ES-I3 (cell line): Measurements from ENCODE around the gene FAM13A.
"Not testable (repeated sequence)": the region's sequence is repeated elsewhere in the genome, so short reads cannot be mapped to it uniquely, and the experiment has no call there.

ENCODE experiments used
- H3K36me3 ChIP-seq: 2 replicates; pipeline ENCODE4 v1.6.1; 2013; ENCODE audit warnings: mild to moderate bottlenecking, low read length, control low read depth, moderate library complexity; ENCODE audit not compliant: insufficient read depth
- H3K4me1 ChIP-seq: 2 replicates; pipeline ENCODE4 v1.6.1; 2013; ENCODE audit warnings: mild to moderate bottlenecking, control low read depth, low read length; ENCODE audit not compliant: insufficient read depth
- H3K9ac ChIP-seq: 2 replicates; pipeline ENCODE4 v1.6.1; 2013; ENCODE audit warnings: low read depth, mild to moderate bottlenecking, low read length, moderate library complexity
- H3K9me3 ChIP-seq: 2 replicates; pipeline ENCODE4 v1.6.1; 2013; ENCODE audit warnings: mild to moderate bottlenecking, low read length, moderate library complexity; ENCODE audit not compliant: control insufficient read depth, insufficient read depth

The FAM13A gene

GRCh38 chr4:88949605-88950004 is 107.4 kb downstream of the FAM13A start:
- no peaks in the 10 kb centered on the region for H3K4me1 ChIP-seq
- H3K36me3 ChIP-seq: no peaks in the 10 kb centered on the region
- H3K9me3 ChIP-seq: no peaks in the 10 kb centered on the region; the same call in 1 of the 2 replicates
- no peak overlapping the region for H3K9ac ChIP-seq

GRCh38 chr4:88940506-88940905 is 116.5 kb downstream of the FAM13A start:
- Histone ChIP-seq H3K9ac (no peak overlapping the region), H3K9me3 (no peaks in the 10 kb centered on the region), H3K4me1 (no peaks in the 10 kb centered on the region; the same call in 1 of the 2 replicates), H3K36me3 (no peaks in the 10 kb centered on the region)

GRCh38 chr4:88939697-88940096 is 117.3 kb downstream of the FAM13A start:
- Histone ChIP-seq H3K36me3 (no peaks in the 10 kb centered on the region), H3K9me3 (no peaks in the 10 kb centered on the region), H3K4me1 (no peaks in the 10 kb centered on the region; the same call in 1 of the 2 replicates), H3K9ac (no peak overlapping the region)

- Histone ChIP-seq H3K4me1 (no peaks in the 10 kb centered on the region; the same call in 1 of the 2 replicates), H3K9ac (no peak overlapping the region), H3K9me3 (no peaks in the 10 kb centered on the region), H3K36me3 (no peaks in the 10 kb centered on the region)
Observed at GRCh38 chr4:88938138-88938537, 118.8 kb downstream of the FAM13A start.

GRCh38 chr4:88937081-88937480 is 119.9 kb downstream of the FAM13A start:
- Histone ChIP-seq H3K4me1 (no peaks in the 10 kb centered on the region; the same call in 1 of the 2 replicates), H3K36me3 (no peaks in the 10 kb centered on the region), H3K9ac (no peak overlapping the region), H3K9me3 (no peaks in the 10 kb centered on the region)

- H3K4me1 ChIP-seq: no peaks in the 10 kb centered on the region; the same call in 1 of the 2 replicates
- H3K9me3 ChIP-seq: no peaks in the 10 kb centered on the region
- no peaks in the 10 kb centered on the region for H3K36me3 ChIP-seq
- no peak overlapping the region for H3K9ac ChIP-seq
Observed at GRCh38 chr4:88933414-88934160, 123.4 kb downstream of the FAM13A start.

GRCh38 chr4:88928852-88929251 is 128.1 kb downstream of the FAM13A start:
- no peak overlapping the region for H3K9ac ChIP-seq
- no peaks in the 10 kb centered on the region for H3K36me3 ChIP-seq
- no peaks in the 10 kb centered on the region for H3K4me1 ChIP-seq
- H3K9me3 ChIP-seq: no peaks in the 10 kb centered on the region

GRCh38 chr4:88927420-88927819 is 129.6 kb downstream of the FAM13A start:
- Histone ChIP-seq H3K9ac (no peak overlapping the region), H3K9me3 (no peaks in the 10 kb centered on the region), H3K4me1 (no peaks in the 10 kb centered on the region), H3K36me3 (no peaks in the 10 kb centered on the region)

GRCh38 chr4:88919056-88919455 is 137.9 kb downstream of the FAM13A start:
- Histone ChIP-seq H3K9me3 (peaks cover 4% of the 10 kb centered on the region; the same call in 1 of the 2 replicates), H3K9ac (no peak overlapping the region), H3K36me3 (no peaks in the 10 kb centered on the region; the same call in 1 of the 2 replicates), H3K4me1 (no peaks in the 10 kb centered on the region)

- not testable (repeated sequence) for H3K9me3 ChIP-seq, H3K36me3 ChIP-seq, H3K4me1 ChIP-seq, H3K9ac ChIP-seq
Observed at GRCh38 chr4:88913181-88913580, 143.8 kb downstream of the FAM13A start.

GRCh38 chr4:88911246-88912212 is 145.5 kb downstream of the FAM13A start:
- no peaks in the 10 kb centered on the region for H3K4me1 ChIP-seq
- no peaks in the 10 kb centered on the region for H3K9me3 ChIP-seq
- no peaks in the 10 kb centered on the region for H3K36me3 ChIP-seq
- H3K9ac ChIP-seq: no peak overlapping the region

- Histone ChIP-seq H3K9ac (no peak overlapping the region), H3K36me3 (no peaks in the 10 kb centered on the region), H3K9me3 (no peaks in the 10 kb centered on the region), H3K4me1 (no peaks in the 10 kb centered on the region)
Observed at GRCh38 chr4:88910101-88910500, 146.9 kb downstream of the FAM13A start.

- H3K4me1 ChIP-seq: no peaks in the 10 kb centered on the region
- H3K9ac ChIP-seq: no peak overlapping the region
- H3K9me3 ChIP-seq: no peaks in the 10 kb centered on the region
- no peaks in the 10 kb centered on the region for H3K36me3 ChIP-seq
Observed at GRCh38 chr4:88908521-88908920, 148.5 kb downstream of the FAM13A start.

- Histone ChIP-seq H3K9me3 (no peaks in the 10 kb centered on the region), H3K36me3 (no peaks in the 10 kb centered on the region), H3K4me1 (no peaks in the 10 kb centered on the region), H3K9ac (no peak overlapping the region)
Observed at GRCh38 chr4:88908003-88908402, 149.0 kb downstream of the FAM13A start.
